ENCODE data around the gene FURIN. TPM values are rescaled to one million over a fixed set of nuclear protein-coding genes. Genes with fewer than 3 reads are reported as not detected.
"Not testable (repeated sequence)": the region's sequence is repeated elsewhere in the genome, so short reads cannot be mapped to it uniquely, and the experiment has no call there.

Gene FURIN
- total RNA-seq, 1 experiment from 2014 or later: 68.9 TPM

DNA sequence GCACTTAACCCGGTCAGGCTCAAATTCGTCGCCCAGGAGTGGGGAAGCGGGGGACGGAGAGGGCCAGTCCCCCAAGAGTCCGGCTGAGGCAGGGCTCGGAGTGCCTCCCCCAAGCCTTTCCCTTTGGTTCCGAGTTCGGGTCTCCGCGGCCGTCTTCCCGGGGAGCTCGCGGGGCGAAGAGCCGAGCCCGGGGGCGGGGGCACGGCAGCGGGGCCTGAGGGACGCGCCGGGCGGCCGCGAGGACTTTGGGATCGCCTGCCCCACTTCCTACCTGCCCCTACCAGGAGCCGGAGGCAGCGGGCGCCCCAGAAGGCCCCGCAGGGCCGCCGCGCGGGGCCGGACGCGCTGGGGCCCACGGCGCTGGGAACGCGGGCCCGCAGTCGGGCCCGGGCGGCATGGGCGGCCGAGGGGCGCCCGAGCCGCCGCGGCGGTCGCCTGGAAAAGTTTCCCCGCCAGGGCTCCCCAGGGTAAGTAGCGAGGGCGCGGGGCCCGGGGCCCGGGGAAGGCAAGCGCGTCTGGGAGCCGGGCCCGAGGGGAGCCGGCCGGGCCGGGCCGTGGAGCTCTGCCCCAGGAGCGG is 2.8 kb downstream of the FURIN start:
- no peaks in the 10 kb centered on the region for H3K27me3 ChIP-seq (ENCODE audit: control insufficient read depth, insufficient read depth, low read length)
- DNase-seq: peak; percentile 84
- H3K36me3 ChIP-seq (replicated peaks; ENCODE audit: control insufficient read depth, insufficient read depth, low read length): no peaks in the 10 kb centered on the region; the same call in 1 of the 2 replicates

DNA sequence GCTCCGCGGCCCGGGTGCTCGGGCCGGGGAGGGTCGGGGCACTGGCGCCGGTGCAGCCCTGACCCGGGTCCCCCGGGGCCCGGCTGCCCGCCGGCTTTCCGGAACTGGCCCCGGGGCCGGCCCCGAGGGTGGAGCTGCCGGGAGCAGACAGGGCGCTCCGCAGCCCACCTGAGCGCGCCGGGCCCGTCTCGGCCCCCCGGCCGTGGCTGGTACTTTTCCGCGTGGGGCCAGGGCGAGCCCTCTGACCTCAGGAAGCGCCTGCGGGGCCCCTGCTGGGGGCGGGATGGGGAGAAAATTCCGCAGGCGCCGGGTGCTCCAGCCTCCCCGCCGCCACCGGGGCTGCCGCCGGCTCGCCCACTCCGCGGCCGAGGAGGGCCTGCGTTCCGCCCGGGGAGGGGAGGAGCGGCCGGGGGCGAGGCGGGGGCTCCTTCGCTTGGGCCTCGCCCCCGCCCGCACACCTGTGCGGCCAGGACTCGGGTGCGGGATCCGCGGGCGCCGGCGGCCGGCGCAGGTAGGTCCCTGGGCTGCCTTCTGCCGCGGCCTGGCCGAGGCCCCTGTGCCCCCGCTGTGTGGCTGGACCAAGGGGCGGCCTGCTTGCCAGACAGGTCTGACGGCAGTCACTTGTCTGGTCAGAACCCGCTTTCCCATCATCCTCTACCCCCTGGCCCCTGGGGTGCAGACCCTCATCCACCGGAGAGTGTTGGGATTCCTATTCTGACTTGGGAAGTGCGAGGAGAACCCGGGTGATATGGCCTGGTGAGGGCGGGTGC is 3.5 kb downstream of the FURIN start:
- Histone ChIP-seq H3K27me3 (ENCODE audit: control insufficient read depth, insufficient read depth, low read length) (no peaks in the 10 kb centered on the region), H3K4me3 (ENCODE audit: insufficient read depth, low read depth, low read length) (peak overlapping the region; percentile 65), H3K36me3 (replicated peaks; ENCODE audit: control insufficient read depth, insufficient read depth, low read length) (peaks cover 4% of the 10 kb centered on the region)
- DNase-seq: peak; percentile 90

More for the DNA sequence above, 2.8 kb downstream of the FURIN start:
- H3K4me3 ChIP-seq (ENCODE audit: insufficient read depth, low read depth, low read length): peak overlapping the region; percentile 65

DNA sequence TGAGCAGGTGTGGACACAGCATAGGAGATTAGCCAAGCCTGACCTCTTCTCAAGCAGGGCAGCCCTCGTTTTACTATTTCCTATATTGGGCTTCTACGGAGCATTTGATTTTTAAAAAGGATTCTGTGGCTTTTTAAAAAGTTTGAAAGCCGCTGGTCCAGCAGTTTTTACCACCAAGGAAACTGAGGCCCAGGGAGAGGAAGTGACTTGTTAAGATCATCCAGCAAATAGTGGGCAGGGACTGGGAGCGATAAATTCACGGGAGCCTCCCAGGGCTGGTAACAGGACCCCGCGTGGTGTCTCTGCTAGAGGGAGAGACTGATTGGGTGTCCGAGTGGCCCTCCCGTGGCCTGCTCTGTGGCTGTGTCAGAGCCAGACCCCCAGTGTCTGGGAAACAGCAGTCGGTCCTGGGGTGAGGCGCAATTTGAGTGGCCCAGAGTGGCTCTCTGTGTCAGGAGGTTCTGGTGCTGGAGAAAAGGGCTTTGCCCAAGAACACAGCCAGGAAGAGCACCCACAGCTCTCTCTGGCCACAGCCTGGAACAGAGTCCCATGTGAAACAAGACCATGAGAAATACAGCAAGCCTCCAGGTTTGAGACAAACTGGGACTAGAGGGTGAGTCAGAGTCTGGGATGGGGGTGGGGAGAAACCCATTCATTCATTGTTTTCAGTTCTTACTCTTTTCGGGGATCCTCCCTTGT is 4.2 kb downstream of the FURIN start:
- peak; percentile 54 for DNase-seq
- Histone ChIP-seq H3K27me3 (ENCODE audit: control insufficient read depth, insufficient read depth, low read length) (no peaks in the 10 kb centered on the region), H3K4me3 (ENCODE audit: insufficient read depth, low read depth, low read length) (peak overlapping the region; percentile 65), H3K36me3 (replicated peaks; ENCODE audit: control insufficient read depth, insufficient read depth, low read length) (peaks cover 9% of the 10 kb centered on the region)

DNA sequence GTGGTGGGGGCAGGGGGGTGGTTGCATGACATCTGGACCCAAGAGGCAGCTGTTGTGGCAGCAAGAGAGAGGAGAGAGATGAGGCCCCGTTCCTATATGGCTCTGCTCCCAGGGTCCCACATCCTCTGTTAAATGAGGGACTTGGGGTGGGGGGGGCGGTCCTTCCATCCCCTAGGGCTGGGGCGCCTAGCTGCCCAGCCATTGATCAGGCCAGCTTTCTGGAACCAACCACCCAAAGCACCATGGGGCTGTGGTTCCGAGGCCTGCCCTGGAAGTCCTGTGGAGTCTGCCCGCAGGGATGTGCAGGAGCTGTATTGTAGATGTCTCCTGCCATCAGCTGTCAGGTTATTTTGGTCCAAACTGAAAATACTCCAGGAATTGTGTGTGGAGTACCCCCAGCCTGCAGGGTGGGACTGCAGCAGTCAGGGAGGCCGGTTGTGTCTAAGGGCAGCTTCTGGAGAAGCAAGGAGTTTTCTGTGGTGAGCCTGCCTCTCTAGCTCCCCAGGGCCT is 5.2 kb downstream of the FURIN start:
- no peaks in the 10 kb centered on the region for H3K27me3 ChIP-seq (ENCODE audit: control insufficient read depth, insufficient read depth, low read length)
- H3K36me3 ChIP-seq (replicated peaks; ENCODE audit: control insufficient read depth, insufficient read depth, low read length): peaks cover 13% of the 10 kb centered on the region
- no peak overlapping the region for H3K4me3 ChIP-seq (ENCODE audit: insufficient read depth, low read depth, low read length)
- no peak for DNase-seq

DNA sequence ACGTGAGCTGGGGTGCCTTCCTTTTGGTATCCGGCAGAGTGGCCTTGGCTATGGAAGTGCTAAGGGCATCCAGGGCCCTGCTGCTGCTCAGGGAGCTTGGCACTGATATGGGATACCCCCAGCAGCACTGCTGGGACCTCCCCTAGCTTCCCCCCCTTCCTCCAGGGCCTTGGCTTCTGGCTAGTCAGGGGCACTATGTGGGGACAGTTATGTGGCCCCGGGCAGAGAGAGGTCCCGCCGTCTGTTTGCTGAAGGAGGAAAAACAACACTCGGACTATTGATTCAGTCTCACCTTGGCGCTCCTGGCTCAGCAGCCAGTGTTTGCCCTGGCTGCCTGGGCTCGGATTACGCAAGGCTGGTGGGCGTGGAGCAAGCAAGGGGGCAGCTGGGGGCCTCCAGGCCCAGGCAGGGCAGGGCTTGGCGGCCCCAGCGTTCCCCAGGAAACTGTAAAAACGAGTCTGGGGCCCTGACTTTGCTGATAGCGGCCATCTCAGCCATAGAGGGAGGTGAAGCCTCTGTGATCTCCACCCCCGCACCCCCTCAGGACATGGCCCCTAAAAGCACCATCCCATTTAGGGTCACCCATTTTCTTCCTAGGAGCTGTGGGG is 5.7 kb downstream of the FURIN start:
- peak; percentile 86 for DNase-seq
- H3K27me3 ChIP-seq (ENCODE audit: control insufficient read depth, insufficient read depth, low read length): no peaks in the 10 kb centered on the region
- peaks cover 14% of the 10 kb centered on the region for H3K36me3 ChIP-seq (replicated peaks; ENCODE audit: control insufficient read depth, insufficient read depth, low read length)
- no peak overlapping the region for H3K4me3 ChIP-seq (ENCODE audit: insufficient read depth, low read depth, low read length)

DNA sequence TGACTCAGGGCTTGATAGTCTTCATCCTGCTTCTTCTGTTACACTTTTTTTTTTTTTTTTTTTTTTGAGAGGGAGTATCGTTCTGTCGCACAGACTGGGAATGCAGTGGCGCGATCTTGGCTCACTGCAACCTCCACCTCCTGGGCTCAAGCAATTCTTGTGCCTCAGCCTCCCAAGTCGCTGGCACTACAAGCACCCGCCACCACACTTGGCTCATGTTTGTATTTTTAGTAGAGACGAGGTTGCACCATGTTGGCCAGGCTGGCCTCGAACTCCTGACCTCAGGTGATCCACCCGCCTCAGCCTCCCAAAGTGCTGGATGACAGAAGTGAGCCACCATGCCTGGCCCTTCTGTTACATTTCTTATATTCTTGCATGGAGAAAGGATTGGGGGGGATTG is 6.6 kb downstream of the FURIN start:
- not testable (repeated sequence) for H3K27me3 ChIP-seq (ENCODE audit: control insufficient read depth, insufficient read depth, low read length); DNase-seq; H3K4me3 ChIP-seq (ENCODE audit: insufficient read depth, low read depth, low read length)
- H3K36me3 ChIP-seq (replicated peaks; ENCODE audit: control insufficient read depth, insufficient read depth, low read length): peaks cover 14% of the 10 kb centered on the region

DNA sequence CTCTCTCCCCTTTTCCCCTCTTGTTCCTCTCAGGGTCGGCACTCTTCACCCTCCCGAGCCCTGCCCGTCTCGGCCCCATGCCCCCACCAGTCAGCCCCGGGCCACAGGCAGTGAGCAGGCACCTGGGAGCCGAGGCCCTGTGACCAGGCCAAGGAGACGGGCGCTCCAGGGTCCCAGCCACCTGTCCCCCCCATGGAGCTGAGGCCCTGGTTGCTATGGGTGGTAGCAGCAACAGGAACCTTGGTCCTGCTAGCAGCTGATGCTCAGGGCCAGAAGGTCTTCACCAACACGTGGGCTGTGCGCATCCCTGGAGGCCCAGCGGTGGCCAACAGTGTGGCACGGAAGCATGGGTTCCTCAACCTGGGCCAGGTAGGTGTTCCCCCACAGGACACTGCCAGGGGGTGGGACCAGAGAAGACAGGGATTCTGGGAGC is 7.2 kb downstream of the FURIN start:
- peaks cover 14% of the 10 kb centered on the region for H3K36me3 ChIP-seq (replicated peaks; ENCODE audit: control insufficient read depth, insufficient read depth, low read length)
- no peaks in the 10 kb centered on the region for H3K27me3 ChIP-seq (ENCODE audit: control insufficient read depth, insufficient read depth, low read length)
- H3K4me3 ChIP-seq (ENCODE audit: insufficient read depth, low read depth, low read length): no peak overlapping the region
- no peak for DNase-seq

DNA sequence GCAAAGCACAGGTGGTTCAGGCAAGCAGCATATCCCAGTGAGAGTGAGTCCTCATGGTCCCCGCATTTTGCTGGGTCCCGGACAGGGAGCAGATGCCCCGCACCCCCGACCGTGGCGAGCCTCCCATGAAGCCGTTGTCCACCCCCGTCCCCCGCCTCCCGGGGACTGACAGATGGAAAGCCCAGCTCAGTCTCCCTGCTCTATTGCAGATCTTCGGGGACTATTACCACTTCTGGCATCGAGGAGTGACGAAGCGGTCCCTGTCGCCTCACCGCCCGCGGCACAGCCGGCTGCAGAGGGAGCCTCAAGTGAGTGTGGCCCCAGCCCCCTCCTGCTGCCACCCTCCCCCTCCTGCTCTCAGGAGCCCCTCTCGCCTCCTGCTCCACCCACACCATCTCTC is 7.7 kb downstream of the FURIN start:
- peaks cover 16% of the 10 kb centered on the region for H3K36me3 ChIP-seq (replicated peaks; ENCODE audit: control insufficient read depth, insufficient read depth, low read length)
- H3K27me3 ChIP-seq (ENCODE audit: control insufficient read depth, insufficient read depth, low read length): no peaks in the 10 kb centered on the region
- no peak for DNase-seq
- no peak overlapping the region for H3K4me3 ChIP-seq (ENCODE audit: insufficient read depth, low read depth, low read length)

DNA sequence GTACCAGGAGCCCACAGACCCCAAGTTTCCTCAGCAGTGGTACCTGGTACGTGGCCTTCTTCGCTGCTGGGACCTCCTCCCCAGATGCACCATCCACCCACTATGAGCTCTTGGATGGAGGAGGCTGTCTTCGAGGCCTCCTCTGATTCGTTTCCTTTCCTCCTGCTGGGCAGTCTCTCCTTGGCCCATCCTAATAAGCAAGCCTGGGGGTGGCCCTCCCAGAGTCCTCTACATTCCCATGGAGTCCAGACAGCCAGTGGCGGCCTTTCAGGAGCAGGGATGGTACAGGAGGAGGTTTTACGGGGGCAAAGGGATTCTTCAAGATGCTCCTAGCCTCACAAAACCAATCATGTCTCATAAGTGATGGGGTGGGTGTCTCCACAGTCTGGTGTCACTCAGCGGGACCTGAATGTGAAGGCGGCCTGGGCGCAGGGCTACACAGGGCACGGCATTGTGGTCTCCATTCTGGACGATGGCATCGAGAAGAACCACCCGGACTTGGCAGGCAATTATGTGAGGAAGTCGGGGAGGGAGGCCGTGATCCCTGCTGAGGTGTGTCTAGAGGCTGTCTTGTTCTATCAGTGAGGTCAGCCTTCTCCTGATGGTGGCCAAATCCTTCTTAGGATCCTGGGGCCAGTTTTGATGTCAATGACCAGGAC is 8.3 kb downstream of the FURIN start:
- peaks cover 17% of the 10 kb centered on the region for H3K36me3 ChIP-seq (replicated peaks; ENCODE audit: control insufficient read depth, insufficient read depth, low read length)
- no peaks in the 10 kb centered on the region for H3K27me3 ChIP-seq (ENCODE audit: control insufficient read depth, insufficient read depth, low read length)
- no peak overlapping the region for H3K4me3 ChIP-seq (ENCODE audit: insufficient read depth, low read depth, low read length)
- DNase-seq: no peak

DNA sequence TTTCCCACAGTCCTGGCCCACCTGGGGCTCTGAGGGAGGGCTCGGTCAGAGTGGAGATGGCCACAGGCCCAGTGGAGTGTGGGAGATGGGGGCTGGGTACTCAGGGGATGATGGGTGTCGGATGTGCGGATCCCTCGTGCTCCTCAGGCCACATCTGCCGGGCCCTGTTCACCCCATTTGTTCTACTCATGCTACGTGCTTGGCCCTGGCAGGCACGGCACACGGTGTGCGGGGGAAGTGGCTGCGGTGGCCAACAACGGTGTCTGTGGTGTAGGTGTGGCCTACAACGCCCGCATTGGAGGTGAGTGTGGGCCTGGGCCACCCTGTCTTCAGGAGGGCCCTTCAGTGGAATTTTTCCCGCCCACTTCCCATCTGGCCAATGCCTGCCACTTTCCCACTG is 8.9 kb downstream of the FURIN start:
- Histone ChIP-seq H3K4me3 (ENCODE audit: insufficient read depth, low read depth, low read length) (no peak overlapping the region), H3K36me3 (replicated peaks; ENCODE audit: control insufficient read depth, insufficient read depth, low read length) (peaks cover 17% of the 10 kb centered on the region), H3K27me3 (ENCODE audit: control insufficient read depth, insufficient read depth, low read length) (no peaks in the 10 kb centered on the region)
- DNase-seq: no peak

DNA sequence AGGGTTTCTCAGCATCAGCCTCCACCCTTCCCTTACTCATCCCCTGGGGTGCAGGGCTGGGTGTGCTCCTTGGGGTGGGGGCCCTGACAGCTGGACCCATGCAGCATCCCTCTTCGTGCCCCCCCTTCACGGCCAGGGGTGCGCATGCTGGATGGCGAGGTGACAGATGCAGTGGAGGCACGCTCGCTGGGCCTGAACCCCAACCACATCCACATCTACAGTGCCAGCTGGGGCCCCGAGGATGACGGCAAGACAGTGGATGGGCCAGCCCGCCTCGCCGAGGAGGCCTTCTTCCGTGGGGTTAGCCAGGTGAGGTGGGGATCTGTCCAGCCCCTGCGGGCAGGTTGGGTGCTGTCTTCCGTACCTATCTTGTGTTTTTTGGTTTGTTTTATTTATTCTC is 9.6 kb downstream of the FURIN start:
- no peak for DNase-seq
- Histone ChIP-seq H3K36me3 (replicated peaks; ENCODE audit: control insufficient read depth, insufficient read depth, low read length) (peaks cover 17% of the 10 kb centered on the region), H3K4me3 (ENCODE audit: insufficient read depth, low read depth, low read length) (no peak overlapping the region), H3K27me3 (ENCODE audit: control insufficient read depth, insufficient read depth, low read length) (no peaks in the 10 kb centered on the region)

DNA sequence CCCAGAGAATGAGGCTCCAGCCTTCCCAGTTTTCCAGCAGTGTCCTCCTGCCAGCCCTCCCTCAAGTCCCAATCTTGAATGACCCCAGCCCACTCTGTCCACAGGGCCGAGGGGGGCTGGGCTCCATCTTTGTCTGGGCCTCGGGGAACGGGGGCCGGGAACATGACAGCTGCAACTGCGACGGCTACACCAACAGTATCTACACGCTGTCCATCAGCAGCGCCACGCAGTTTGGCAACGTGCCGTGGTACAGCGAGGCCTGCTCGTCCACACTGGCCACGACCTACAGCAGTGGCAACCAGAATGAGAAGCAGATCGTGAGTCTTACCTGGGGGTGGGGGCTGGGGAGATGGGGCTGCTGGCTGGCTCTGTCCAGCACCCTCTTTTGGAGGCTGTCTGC is 10.3 kb downstream of the FURIN start:
- DNase-seq: no peak
- H3K36me3 ChIP-seq (replicated peaks; ENCODE audit: control insufficient read depth, insufficient read depth, low read length): peaks cover 17% of the 10 kb centered on the region
- no peak overlapping the region for H3K4me3 ChIP-seq (ENCODE audit: insufficient read depth, low read depth, low read length)
- no peaks in the 10 kb centered on the region for H3K27me3 ChIP-seq (ENCODE audit: control insufficient read depth, insufficient read depth, low read length)

DNA sequence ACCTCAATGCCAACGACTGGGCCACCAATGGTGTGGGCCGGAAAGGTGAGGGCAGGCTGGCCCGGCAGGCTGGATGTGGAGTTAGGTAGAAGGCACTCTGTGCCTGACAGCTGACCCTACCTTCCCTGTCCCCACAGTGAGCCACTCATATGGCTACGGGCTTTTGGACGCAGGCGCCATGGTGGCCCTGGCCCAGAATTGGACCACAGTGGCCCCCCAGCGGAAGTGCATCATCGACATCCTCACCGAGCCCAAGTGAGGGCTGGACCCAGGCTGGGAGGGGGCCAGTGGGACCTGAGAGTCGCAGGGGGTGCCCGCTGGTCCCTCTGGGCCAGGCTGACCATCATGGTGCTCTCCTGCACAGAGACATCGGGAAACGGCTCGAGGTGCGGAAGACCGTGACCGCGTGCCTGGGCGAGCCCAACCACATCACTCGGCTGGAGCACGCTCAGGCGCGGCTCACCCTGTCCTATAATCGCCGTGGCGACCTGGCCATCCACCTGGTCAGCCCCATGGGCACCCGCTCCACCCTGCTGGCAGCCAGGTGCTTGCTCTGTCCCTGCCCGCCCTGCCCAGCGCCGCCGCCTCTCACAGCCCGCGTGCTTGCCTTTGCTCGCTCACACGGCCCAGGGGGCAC is 11.5 kb downstream of the FURIN start:
- Histone ChIP-seq H3K27me3 (ENCODE audit: control insufficient read depth, insufficient read depth, low read length) (no peaks in the 10 kb centered on the region), H3K36me3 (replicated peaks; ENCODE audit: control insufficient read depth, insufficient read depth, low read length) (peaks cover 17% of the 10 kb centered on the region), H3K4me3 (ENCODE audit: insufficient read depth, low read depth, low read length) (no peak overlapping the region)
- DNase-seq: no peak

All from H7 (cell line).